ENCODE results near the gene TMEM255B. TPM values are rescaled to one million over a fixed set of nuclear protein-coding genes. Genes with fewer than 3 reads are reported as not detected.
"Not testable (repeated sequence)": the region's sequence is repeated elsewhere in the genome, so short reads cannot be mapped to it uniquely, and the experiment has no call there.

Gene TMEM255B
- 19.1 and 37.3 TPM in 2 replicates for total RNA-seq

DNA sequence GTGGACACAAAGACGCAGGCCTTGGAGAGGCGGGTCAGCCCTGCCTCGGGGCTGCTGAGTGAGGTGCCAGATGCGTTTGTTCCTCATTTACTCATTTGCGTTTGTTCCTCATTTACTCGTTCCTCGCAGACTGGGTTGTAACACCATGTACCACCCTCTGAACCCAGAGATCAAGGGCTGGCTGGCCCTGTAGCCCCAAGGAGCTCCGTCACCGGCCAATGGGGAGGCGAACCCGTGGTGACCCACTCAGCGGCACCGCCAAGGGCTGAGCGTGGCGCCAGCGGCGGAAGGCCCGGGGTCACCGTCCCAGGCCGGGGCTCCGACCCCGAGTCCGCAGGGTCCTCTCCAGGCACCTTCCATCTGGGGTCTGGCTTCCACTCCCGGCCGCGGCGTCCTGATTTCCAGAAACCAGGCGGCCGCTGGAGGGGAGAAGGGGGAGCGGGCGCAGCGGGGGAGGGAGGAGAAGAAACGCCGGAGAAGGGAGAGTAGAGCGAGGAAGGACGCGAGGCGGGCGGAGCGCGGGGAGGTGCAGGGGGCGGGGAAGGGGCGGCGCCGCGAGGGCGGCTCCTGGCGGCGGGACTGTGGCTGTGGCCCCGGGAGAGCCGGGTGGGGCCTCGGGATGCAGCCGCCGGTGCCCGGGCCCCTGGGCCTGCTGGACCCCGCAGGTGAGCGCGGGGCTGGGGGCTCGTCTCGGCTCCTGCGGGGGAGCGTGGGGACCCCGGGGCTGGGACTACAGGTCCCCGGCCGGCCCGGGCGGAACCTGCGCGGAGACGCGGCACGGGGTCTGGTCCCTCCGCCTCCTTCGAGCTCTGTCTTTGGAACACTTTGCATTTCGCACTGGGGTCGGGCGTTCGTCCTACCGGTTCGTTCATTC is at the start of gene TMEM255B:
TMEM255B (plus strand) TSS at position 576 of the 874 bp plus-strand sequence; CDS start at position 620, 44 bp downstream.
- peak; percentile 33 for DNase-seq (ENCODE audit: low read depth, low spot score)

DNA sequence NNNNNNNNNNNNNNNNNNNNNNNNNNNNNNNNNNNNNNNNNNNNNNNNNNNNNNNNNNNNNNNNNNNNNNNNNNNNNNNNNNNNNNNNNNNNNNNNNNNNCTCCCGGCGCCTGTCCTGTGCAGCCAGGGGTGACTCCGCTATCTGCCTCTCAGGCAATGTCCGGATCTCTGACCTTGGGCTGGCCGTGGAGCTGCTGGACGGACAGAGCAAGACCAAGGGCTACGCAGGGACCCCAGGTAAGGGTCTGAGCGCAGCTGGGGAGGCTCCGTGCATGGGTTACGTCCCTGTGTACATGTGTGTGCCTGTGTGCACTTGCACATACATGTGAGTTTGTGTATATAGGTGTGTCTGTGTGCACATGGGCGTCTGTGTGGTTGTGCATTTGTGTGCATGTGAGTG is 36.1 kb upstream of the TMEM255B start:
- no peak for DNase-seq (ENCODE audit: low read depth, low spot score)

DNA sequence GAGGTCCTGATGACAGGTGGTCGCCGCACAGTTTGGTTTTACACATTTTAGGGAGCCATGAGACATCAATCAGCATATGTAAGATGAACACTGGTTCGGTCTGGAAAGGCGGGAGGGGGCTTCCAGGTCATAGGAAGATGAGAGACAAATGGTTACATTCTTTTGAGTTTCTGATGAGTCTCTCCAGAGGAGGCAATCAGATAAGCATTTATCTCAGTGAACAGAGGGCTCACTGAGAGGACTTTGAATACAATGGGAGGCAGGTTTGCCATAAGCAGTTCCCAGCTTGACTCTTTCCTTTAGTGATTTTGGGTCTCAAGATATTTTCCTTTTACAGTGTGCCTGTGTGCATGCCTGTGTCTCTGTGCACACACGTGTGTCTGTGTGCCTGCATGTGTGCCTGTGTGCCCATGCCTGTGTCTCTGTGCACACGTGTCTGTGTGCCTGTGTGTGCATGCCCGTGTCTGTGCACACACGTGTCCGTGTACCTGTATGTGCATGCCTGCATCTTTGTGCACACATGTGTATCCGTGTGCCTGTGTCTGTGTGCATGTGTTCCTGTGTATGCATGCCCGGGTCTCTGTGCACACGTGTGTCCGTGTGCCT is 35.5 kb upstream of the TMEM255B start:
- no peak for DNase-seq (ENCODE audit: low read depth, low spot score)

DNA sequence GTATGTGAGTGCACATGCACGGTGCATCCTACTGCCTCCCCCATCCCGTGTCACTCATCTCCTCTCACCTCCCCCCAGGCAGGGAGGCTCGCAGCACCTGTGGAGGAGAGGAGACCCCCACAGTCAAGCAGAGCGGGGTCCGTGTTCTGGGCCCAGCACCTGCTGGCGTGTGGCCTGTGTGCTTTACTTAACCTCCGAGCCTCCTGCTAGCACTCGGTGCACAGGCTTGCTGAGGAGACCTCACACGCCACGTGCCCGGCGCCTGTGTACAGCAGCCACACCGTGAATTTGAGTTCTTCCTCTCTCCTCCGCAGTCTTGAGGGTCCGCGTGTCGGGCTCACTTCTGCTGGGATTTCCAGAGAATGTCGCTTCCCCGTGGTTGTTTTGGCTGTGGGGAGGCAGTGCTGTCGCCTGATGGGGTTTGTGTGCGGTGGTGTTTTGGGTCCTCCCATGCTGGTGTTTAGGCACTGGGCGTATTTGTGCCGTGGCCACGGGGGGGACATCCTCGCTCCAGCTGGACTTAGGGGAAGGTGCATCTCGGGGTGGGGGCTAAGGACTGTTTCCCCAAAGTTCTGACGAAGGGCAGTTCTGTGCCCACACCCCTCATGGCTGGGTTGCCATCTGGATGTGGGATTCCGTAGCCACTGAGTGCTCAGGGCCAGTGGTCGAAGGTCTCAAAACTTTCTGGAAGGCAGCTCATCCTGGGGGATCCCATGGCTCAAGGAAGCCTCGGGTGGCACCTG is 34.8 kb upstream of the TMEM255B start:
- no peak for DNase-seq (ENCODE audit: low read depth, low spot score)

DNA sequence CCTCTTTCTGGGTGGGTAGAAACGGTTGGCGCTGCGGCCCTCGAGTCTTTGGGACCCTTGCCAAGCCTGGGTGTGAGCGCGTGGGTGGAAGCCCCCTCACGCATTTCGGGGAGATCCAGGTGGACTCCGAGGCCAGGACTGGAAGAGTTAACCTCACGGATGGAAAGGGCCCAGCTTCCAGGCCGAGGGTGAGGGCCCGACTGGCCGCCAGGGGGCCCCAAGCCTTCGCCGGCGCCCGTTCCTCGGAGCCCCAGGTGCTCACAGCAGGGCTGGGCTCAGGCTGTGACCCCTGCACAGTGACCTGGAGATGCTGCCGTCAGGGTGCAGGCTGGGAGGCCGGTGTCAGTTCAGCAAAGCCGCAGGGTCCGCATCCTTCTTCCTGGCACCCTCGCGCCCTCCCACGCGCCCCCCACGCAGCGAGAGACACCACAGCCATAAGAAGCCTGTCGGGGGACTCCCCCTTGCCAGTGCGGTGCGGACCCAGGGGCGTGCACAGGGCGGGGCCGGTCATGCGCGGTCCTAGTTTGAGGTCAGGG is 34.2 kb upstream of the TMEM255B start:
- DNase-seq (ENCODE audit: low read depth, low spot score) = no peak

DNA sequence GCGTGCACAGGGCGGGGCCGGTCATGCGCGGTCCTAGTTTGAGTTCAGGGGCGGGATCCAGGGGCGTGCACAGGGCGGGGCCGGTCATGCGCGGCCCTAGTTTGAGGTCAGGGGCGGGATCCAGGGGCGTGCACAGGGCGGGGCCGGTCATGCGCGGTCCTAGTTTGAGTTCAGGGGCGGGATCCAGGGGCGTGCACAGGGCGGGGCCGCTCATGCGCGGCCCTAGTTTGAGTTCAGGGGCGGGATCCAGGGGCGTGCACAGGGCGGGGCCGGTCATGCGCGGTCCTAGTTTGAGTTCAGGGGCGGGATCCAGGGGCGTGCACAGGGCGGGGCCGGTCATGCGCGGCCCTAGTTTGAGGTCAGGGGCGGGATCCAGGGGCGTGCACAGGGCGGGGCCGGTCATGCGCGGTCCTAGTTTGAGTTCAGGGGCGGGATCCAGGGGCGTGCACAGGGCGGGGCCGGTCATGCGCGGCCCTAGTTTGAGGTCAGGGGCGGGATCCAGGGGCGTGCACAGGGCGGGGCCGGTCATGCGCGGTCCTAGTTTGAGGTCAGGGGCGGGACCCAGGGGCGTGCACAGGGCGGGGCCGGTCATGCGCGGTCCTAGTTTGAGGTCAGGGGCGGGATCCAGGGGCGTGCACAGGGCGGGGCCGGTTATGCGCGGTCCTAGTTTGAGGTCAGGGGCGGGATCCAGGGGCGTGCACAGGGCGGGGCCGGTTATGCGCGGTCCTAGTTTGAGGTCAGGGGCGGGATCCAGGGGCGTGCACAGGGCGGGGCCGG is 33.5 kb upstream of the TMEM255B start:
- not testable (repeated sequence) for DNase-seq (ENCODE audit: low read depth, low spot score)

DNA sequence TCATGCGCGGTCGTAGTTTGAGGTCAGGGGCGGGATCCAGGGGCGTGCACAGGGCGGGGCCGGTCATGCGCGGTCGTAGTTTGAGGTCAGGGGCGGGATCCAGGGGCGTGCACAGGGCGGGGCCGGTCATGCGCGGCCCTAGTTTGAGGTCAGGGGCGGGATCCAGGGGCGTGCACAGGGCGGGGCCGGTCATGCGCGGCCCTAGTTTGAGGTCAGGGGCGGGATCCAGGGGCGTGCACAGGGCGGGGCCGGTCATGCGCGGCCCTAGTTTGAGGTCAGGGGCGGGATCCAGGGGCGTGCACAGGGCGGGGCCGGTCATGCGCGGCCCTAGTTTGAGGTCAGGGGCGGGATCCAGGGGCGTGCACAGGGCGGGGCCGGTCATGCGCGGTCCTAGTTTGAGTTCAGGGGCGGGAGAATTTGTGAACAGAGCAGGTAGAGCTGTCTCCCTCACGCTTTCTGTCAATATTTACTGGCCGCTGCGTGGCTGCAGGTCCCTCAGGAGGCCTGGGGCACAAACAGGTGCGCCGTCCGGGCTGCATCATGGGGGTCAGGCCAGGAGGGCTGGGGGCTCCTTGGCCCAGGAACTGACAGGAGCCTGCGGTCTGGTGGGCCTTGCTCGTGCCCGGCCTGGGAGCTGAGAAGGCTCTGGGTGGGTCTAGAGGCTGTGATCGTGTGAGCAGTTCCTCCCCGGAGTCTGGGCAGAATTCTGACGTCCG is 32.8 kb upstream of the TMEM255B start:
- not testable (repeated sequence) for DNase-seq (ENCODE audit: low read depth, low spot score)

DNA sequence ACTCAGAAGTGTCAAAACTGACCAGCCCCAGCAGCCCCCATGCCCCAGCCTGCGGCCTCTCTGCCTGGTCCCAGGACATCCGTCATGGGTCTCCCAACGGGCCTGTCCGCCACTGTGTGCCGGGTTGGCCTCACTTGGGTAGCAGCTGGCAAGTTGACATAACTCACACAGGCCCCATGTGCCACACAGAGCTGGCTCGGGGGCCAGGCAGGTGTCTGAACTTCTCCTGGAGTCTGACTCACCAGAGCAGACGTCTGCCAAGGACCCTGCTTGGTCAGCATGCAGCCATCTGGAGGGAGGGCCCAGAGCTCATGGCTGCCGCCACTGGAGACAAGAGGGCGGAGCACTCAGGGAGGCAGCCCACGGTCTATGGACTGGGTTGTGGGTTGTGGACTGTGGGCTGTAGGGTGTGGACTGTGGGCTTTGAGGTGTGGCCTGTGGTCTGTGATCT is 32.0 kb upstream of the TMEM255B start:
- DNase-seq (ENCODE audit: low read depth, low spot score) = no peak

DNA sequence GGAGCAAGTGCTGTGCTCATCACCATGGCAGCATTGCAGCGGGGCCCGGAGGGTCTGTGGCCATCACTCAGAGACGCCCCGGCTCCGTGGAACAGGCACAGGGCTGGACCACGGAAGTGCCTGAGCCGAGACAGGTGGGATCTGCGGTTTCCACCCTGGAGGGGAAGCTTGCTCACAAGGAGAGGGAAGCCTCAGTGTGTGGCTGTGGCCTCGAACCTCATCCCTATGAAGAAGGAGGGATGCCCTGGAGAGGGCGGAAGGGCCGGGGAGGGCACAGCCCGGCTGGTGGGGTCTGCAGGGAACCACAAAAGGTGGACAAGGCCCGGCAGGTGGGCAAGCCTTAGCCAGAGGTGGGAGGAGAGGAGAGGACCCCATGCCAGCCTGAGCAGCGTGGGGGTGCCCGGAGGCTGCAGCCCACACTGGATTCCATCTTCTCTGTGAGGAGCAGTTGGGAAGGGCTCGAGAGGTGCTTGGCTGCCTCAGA is 30.4 kb upstream of the TMEM255B start:
- DNase-seq (ENCODE audit: low read depth, low spot score) = no peak

DNA sequence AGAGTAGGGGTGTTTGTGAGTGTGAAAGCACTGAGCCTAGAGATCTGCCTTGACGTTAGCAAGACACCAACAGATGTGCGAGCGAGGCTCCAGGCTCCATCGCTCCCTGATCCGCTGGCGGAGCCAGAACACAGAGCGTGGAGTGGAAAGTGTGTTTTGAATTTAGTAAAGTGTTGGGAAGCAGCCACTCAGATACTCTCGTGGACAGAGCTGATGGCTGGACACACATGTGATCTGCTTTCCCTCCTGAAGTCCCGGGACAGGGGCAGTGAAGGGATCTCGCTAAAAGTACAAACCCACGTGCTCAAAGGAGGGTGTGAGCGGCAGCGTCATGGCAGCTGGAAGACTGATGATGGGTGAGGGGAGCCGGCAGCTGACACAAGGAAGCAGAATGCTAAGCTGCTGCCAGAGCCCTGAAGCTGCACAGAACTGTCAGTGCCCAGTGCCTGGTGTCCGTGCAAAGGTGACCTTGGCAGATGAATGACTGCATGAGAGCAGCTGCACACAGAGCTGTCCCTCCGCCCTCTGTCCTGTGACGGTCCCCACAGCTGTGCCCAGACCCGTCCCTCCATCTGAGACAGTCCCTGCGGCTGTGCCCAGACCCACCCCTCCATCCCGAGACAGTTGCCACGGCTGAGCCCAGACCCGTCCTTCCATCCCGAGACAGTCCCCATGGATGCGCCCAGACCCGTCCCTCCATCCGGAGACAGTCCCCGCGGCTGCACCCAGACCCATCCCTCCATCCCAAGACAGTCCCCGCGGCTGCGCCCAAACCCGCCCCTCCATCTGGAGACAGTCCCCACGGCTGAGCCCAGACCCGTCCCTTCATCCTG is 29.6 kb upstream of the TMEM255B start:
- DNase-seq (ENCODE audit: low read depth, low spot score) = no peak

DNA sequence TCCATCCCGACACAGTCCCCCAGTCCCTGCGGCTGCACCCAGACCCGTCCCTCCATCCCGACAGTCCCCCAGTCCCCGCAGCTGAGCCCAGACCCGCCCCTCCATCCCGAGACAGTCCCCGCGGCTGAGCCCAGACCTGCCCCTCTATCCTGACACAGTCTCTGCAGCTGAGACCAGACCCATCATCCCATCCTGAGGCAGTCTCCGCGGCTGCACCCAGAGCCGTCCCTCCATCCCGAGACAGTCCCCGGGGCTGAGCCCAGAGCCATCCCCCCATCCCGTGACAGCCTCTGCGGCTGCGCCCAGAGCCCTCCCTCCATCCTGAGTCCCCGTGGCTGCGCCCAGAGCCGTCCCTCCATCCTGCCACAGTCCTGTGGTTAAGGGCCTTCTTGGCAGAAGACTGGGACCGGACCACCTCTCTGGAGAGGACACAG is 28.8 kb upstream of the TMEM255B start:
- DNase-seq (ENCODE audit: low read depth, low spot score) = no peak

DNA sequence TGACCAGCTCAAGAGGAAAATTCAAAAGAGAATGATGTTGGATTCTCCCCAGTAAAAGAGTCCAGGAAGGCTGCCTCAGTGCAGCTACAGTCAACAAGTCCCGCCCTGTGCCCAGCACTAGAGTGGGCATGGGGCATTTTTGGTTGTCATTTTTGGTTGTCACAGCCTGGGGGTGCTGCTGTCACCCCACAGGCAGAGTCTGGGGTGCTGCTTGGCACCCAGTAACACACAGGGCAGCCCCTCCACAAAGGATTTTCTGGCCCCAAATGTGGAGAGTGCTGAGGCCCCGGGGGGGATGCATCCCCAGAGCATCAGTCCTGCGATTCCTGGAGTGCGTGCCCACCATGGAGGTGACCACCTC is 28.2 kb upstream of the TMEM255B start:
- no peak for DNase-seq (ENCODE audit: low read depth, low spot score)

DNA sequence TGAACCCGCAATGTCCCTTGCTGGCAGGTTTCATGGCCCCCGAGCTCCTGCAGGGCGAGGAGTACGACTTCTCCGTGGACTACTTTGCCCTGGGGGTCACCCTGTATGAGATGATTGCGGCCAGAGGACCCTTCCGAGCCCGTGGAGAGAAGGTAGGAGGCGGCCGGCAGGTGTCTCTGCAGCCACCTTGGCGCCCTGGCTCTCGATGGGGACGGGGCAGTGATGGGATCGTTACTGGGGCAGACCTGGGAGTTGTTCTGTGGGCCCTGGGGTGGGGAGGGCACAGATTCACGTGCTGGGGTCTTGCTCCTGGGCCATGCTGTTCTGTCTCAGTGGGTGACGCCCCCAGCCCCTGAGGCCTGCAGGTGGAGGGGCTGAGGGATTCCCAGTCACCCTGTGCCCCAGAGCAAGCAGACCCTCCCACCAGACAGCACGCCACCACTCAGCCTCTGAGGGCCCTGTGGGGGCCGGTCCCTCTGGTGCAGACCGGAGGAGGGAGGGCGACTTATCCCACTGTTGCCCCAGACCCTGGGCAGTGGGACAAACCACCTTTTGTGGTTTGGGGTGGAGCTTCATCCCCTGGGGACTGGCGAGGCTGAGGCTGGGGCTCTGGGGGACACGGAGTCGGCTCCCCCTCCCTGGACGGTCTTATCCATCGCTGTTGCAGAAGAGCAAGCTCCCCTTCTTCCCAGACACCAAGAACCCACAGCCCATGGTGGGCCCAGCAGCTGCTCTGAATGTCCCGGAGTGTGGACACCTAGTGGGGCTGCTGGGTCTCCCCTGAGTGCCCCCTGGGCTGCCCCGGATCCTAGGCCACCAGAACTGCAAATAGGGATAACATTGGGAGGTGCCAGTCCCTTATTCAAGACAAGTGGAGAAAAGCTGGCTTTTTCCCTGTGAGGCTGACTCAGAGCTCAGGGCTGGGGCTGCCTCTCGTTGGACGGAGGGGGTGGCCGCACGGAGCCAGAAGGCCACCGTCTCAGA is 27.5 kb upstream of the TMEM255B start:
- DNase-seq (ENCODE audit: low read depth, low spot score) = no peak

DNA sequence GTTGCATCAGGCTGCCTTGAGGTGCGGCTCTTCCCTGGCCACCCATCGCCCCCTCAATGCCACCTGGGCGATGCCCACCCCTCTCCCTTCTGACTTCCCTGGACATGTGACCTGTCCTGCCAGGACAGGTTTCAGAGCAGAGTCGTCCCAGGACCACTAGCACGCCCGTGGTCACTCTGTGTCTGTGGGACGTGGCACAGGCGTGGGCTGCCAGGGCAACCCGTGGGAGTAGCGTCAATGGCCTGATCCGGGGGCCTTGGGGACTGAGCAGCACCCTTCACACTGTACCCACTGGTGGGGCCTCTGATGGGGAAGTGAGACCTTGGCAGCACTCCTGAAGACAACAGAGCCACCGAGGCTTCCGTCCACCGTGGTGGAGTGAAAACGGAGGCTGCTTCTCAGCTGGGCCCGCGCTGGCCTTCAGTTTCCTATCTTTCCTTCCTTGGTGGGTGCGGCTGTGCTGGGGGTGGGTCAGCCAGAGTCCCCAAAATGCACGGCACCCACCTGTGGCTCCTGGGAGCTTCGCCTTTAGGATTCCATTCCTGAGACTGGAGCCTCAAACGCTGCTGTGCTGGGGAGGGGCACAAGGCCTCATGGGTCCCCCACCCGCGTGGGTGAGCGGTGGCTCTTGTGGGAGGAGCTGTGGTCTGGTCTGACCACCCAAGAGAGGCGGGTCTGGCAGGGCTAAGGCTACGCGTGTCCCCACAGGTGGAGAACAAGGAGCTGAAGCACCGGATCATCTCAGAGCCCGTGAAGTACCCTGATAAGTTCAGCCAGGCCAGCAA is 26.7 kb upstream of the TMEM255B start:
- DNase-seq (ENCODE audit: low read depth, low spot score) = no peak

DNA sequence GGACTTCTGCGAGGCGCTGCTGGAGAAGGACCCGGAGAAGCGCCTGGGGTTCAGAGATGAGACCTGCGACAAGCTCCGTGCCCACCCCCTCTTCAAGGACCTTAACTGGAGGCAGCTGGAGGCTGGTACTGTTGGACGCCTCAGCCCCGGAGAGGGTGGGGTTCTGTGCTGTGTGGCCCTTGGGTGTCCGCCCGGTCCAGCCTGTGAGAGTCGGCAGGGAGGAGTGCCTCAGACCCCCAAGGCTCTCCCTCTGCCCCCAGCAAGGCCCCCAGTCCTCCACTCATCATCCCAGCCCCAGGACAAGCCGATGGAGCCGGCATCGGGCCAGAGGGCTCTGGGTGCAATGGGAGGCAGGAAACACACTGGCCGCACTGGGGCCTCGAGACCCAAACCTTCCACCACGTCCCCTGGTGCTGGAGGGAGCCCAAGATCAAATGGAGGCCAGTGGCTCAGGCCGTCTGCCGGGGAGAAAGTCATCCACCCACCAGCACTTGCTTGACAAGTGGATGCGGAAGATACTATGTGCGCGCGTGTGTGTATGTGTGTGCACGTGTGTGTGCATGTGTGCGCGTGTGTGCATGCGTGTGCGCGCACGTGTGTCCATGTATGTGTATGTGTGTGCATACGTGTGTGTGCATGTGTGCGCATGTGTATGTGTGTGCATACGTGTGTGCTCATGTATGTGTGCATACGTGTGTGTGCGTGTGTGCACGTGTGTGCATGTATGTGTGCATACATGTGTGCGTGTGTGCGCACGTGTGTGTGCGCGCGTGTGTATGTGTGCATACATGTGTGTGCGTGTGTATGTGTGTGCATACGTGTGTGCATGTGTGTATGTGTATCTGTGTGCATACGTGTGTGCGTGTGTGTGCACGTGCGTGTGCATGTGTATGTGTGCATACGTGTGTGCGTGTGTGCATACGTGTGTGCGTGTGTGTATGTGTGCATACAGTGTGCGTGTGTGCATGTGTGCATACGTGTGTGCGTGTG is 25.8 kb upstream of the TMEM255B start:
- DNase-seq (ENCODE audit: low read depth, low spot score) = no peak
